GM12875 (cell line): ENCODE results near the gene SIK3.
"Not testable (repeated sequence)": the region's sequence is repeated elsewhere in the genome, so short reads cannot be mapped to it uniquely, and the experiment has no call there.

Source experiments
- H3K4me3 ChIP-seq: one replicate; pipeline ENCODE4 v1.5.1; 2011; ENCODE audit warnings: low read depth, low read length, control low read depth
- CTCF ChIP-seq: IDR thresholded peaks from 2 replicates; pipeline ENCODE4 v1.5.1; 2011; ENCODE audit warnings: low read depth, mild to moderate bottlenecking, control low read depth, inconsistent platforms, low read length, moderate library complexity, borderline replicate concordance; ENCODE audit not compliant: insufficient read depth

SIK3 gene

DNA sequence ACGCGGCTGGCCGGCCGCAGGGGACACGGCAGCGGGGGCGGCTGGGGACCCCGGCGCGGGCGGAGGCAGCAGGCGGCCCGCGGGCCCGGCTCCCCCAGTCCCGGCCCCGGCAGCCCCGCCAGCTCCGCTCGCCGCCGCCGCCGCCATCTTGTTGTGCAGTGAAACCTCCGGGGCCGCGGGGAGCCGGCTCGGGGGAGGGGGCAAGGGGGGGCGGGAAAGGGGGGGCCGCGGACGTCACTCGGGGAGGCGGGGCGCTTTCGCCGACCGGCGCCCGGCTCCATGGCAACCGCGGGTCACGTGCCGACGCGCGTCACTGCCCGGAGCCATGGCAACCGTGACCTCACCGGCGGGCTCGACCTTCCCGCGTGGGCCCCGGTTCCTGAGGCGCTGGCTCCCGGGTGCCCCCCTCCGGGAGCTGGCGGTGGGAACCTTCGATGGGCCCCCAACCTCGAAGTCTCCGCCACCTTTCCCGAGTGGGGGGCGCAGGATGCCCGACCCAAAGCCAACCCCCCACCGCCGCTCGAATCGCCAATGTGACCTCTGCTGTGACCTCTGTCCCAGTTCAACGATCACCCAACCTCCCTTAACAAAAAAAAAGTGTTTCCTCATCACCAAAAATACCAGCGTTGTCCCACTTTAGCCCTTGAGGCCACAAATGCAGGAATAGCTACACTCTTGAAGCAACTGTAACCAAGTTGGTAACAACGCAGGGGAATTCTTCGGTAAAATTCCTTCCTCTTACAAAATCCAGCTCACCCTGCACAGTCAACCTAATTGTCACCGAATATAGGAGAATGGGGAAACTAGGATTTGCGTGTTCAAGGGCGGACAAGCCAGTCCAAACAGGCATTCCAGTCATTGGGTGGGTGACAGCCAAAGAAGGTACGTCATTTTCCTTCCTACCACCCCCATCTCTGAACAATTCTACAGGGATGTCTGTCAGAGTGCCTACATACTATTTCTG lies at the start of gene SIK3:
Gene SIK3, minus strand, starts transcription at position 160 of the 964 bp plus-strand sequence. Its CDS starts 13 bp downstream, at position 147.
- TF ChIP-seq CTCF, result peak; percentile 54

GRCh38 chr11:117146521-117146920 lies 48.3 kb upstream of the SIK3 start:
- no peak for TF ChIP-seq CTCF
- H3K4me3 ChIP-seq, result no peak overlapping the region

More for the DNA sequence above, at the start of gene SIK3:
- H3K4me3 ChIP-seq, result peak within 1 kb of the TSS; percentile 78

DNA sequence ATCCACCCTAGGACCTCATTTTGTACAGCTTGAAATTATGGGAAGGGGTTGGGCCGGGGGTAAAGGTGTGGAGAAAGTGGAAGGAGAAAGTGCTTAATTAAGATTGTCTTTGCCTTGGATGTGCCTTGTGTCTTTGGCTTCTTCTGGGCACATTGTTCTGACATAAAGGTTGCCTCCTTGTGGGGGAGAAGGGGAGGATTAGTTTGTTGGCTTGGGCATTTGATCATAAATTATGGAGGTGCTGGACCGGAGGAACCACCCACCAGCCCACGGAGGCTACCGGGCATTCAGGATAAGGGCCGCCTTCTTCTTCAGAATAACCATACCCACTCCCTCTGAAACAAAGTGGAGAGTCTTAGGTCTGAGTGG lies 47.1 kb upstream of the SIK3 start:
- peak overlapping the region; percentile 88 for H3K4me3 ChIP-seq
- TF ChIP-seq CTCF, result no peak

- TF ChIP-seq CTCF, result no peak
- H3K4me3 ChIP-seq, result peak overlapping the region; percentile 88
Observed at GRCh38 chr11:117144477-117145392, 46.5 kb upstream of the SIK3 start.

DNA sequence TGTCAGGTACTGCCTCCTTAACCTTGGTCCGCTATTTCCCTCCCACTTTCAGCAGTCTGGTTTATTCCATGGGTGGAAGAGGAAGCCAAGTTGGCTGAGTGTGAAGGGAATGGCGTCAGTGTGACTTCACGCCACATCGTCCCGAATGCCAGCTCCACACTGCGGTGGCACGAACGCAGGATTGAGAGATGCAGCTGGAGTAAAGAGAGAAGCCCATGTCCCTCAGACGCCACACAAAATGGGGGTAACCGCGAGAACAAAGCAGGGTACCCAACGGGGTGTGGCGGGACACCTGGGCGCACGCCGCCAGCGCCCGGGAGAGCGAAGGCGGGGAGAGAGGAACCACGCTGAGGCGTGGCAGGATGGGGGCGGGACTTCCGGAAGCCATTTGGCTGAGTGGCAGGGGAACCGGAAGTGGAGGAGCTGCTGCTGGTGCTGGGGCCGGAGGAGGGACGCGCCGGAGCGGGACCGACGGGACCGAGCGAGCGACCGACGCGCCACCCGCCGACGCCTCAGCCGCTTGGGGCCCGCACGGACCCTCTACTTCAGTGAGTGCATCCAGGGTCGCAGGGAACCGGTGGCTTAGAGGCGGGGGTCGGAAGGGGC lies 45.7 kb upstream of the SIK3 start, which contains the start of gene PAFAH1B2:
Gene PAFAH1B2, plus strand, starts transcription at position 417 of the 606 bp plus-strand sequence. CDS start 8,161 bp downstream, outside the sequence.
- TF ChIP-seq CTCF, result no peak
- peak within 1 kb of the TSS; percentile 88 for H3K4me3 ChIP-seq

DNA sequence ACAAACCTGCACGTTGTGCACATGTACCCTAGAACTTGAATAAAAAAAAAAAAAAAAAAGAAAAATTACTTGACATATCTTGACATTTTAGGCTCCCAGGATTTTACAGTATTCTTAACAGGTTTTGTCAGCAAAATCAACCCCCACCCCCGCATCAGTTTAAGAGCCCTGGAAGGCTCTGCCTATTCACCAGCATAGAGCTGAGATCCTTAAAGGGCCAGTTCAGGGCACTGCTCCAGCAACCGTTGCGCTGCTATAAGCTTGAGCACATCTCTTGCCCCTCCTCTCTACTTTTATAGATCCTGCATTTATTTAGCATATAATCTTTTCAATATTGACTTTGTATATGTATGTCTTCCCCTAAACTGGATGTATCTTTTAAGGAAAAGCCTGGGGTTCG lies 45.2 kb upstream of the SIK3 start:
- TF ChIP-seq CTCF, result no peak

DNA sequence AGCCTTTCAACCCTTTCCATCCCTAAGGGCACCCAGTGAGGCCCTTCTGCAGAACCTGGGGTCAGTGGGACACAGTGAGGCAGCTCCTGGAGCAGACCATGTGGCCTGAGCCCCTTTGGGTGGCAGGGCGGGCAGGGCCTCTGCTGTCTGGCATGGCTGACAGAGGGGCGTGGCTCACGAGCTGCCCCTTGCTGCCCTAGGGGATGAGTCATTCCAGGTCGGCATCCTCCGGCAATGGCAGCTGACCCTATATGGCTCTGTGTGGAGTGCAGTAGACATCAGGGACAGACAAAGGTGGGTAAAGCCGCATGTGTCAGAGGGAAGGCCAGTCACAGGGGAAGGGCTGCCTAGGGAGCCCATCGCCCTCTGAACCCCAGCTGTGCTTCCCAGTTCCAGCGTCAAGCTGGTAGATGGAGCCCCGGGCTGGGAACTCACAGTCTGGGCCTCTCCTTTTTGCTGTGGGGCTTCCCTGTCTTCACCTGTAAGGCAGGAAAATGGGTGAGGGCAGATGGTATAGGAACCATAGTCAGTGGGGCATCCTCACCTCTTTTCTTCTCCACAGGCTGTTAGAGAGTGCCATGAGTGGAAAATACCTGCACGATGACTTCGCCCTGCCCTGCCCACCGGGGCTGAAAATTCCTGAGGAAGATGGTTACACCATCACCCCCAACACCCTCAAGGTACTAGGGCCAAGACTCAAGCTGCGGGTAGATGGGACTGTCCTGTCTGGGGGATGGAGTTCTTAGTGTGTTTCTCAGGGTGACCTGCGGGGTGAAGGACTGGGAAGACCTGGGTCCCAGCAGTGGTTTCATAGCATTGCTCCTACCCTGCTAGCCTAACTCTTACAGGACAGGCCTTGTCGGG lies 39.2 kb upstream of the SIK3 start:
- not testable (repeated sequence) for H3K4me3 ChIP-seq

More for the DNA sequence above, 45.2 kb upstream of the SIK3 start:
- H3K4me3 ChIP-seq, result peak overlapping the region; percentile 88

DNA sequence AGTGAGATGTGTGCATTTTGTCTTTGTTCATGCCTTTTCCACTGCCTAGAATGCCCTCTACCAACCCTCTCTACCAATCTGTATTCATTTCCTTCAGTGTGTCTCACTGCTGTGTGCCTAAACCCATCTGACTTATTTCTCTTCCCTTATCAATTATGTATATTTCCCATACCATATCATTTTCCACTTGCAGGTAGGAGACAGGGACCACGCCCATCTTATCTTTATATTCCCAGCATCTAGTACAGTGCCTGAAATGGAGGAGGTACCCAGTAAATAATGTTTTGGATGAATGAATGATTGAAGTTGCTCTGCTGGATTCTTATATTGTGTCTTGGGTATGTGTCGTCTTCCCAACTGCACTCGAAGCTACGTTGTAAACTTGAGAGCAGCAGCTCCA lies 36.8 kb upstream of the SIK3 start:
- not testable (repeated sequence) for H3K4me3 ChIP-seq
